ENCODE results near the gene VSX2.
A peak's percentile ranks its signal among the peaks of the same experiment; 100 is the strongest.

Gene VSX2

GRCh38 chr14:74238974-74239847 lies at the start of gene VSX2:
VSX2 (plus strand) TSS chr14:74239449; CDS start chr14:74239562, 113 bp downstream.
- no peak for DNase-seq (ENCODE audit: low read depth in 2 of 3, low spot score in 1 of 3)

DNA sequence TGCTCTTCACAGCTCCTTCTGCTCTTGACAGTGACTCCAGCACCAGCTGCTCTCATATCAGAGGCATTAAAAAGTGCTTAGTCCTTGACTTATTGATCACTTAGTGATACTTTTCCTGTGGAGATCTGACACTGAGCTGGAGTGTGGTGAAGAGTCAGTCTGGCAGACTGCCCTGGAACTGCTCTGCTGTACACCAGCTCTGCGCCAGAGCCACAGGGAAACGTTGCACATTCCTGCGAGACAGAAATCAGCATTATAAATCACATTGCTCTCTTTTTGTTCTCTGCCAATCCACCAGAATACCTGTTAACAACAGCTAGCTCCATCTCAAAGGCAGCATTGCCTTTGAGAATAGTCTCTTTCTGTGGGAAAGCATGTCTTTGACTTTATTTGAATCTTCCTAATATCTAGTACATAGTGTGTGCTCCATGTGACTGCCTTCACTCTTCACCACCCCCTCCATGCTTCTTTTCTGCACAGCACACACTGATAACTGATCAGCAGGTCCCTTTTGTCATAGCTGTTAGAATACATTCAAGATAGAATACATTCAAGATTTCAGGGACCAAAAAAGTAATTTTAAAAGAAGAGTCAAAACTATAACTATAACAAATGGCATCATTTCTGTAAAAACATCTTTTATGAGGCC lies 48.2 kb upstream of the VSX2 start:
- DNase-seq (ENCODE audit: low read depth in 2 of 3, low spot score in 1 of 3), result no peak

GRCh38 chr14:74194506-74195274 lies 44.6 kb upstream of the VSX2 start:
- no peak for DNase-seq (ENCODE audit: low read depth in 2 of 3, low spot score in 1 of 3)

DNA sequence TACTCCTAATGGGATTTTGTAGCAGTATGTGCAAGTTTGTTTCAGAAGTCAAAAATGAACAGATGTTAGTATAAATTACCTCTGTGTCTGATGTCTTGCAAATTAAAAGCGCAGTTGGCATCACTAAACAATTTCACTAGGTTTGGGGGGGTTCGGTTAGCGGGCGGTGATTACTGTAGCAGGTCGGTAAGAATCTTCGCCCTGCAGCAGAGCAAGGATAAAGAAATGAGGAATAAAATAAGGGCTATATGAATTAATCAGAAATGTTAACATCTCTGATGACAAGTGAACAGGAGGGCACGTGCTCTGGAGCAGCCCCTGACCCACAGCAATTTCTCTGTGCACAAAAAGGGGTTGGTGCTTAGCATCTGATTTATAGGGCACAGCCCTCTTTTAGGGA lies 43.6 kb upstream of the VSX2 start:
- DNase-seq (ENCODE audit: low read depth in 2 of 3, low spot score in 1 of 3), result no peak

GRCh38 chr14:74198441-74199234 lies 40.6 kb upstream of the VSX2 start:
- no peak for DNase-seq (ENCODE audit: low read depth in 2 of 3, low spot score in 1 of 3)

- no peak for DNase-seq (ENCODE audit: low read depth in 2 of 3, low spot score in 1 of 3)
These were observed 37.1 kb upstream of the VSX2 start for GRCh38 chr14:74202113-74202512.

- no peak for DNase-seq (ENCODE audit: low read depth in 2 of 3, low spot score in 1 of 3)
These were observed 35.6 kb upstream of the VSX2 start for GRCh38 chr14:74203639-74204038.

DNA sequence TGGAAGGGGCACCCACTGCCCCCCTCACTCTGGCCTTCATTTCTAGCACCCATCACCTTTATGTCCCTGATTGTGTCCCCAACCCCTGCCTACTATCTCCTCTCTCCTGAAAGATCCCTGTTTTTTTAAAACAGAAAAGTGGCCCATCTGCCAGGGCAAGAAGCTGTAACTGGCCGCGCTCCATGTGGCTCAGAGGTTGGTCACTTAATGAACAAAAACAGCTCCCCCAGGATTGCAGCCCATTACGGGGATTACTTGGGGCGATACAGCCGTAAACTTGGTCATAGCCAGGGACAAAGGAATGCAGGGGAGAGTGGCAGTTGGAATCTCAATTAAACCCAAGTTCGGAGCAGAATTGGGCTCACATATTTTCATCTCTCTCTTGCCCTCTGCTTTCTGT lies 34.8 kb upstream of the VSX2 start:
- no peak for DNase-seq (ENCODE audit: low read depth in 2 of 3, low spot score in 1 of 3)

GRCh38 chr14:74205882-74206281 lies 33.4 kb upstream of the VSX2 start:
- no peak for DNase-seq (ENCODE audit: low read depth in 2 of 3, low spot score in 1 of 3)

- DNase-seq (ENCODE audit: low read depth in 2 of 3, low spot score in 1 of 3), result no peak
These were observed 31.3 kb upstream of the VSX2 start for GRCh38 chr14:74207943-74208342.

- no peak for DNase-seq (ENCODE audit: low read depth in 2 of 3, low spot score in 1 of 3)
These were observed 30.6 kb upstream of the VSX2 start for GRCh38 chr14:74208642-74209041.

- no peak for DNase-seq (ENCODE audit: low read depth in 2 of 3, low spot score in 1 of 3)
These were observed 27.2 kb upstream of the VSX2 start for GRCh38 chr14:74211945-74212580.

GRCh38 chr14:74213907-74214803 lies 25.1 kb upstream of the VSX2 start:
- no peak for DNase-seq (ENCODE audit: low read depth in 2 of 3, low spot score in 1 of 3)

- DNase-seq (ENCODE audit: low read depth in 2 of 3, low spot score in 1 of 3), result no peak
These were observed 22.6 kb upstream of the VSX2 start for GRCh38 chr14:74216671-74217070.

- DNase-seq (ENCODE audit: low read depth in 2 of 3, low spot score in 1 of 3), result peak; percentile 57 to 78 (median 73)
These were observed 21.4 kb upstream of the VSX2 start for GRCh38 chr14:74217672-74218448.

DNA sequence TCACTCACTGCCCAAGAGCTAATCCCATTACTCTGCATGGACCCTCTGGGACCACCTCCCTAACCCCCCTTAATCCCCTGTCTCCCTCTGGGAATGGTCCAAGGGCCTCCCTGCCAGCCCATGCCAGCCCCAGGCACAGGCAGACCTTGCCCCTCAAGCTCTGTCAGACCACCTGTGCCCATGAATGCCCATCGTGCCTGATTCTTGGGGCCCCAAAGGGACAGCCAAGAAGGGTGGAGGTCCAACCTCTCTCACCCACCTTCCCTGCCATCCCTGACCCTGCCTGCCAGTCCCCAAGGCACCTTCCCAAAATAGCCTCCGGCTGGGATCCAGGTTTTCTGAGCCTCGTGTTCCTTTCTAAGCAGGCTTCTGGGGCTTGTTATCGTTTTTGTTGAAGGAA lies 20.8 kb upstream of the VSX2 start:
- no peak for DNase-seq (ENCODE audit: low read depth in 2 of 3, low spot score in 1 of 3)

DNA sequence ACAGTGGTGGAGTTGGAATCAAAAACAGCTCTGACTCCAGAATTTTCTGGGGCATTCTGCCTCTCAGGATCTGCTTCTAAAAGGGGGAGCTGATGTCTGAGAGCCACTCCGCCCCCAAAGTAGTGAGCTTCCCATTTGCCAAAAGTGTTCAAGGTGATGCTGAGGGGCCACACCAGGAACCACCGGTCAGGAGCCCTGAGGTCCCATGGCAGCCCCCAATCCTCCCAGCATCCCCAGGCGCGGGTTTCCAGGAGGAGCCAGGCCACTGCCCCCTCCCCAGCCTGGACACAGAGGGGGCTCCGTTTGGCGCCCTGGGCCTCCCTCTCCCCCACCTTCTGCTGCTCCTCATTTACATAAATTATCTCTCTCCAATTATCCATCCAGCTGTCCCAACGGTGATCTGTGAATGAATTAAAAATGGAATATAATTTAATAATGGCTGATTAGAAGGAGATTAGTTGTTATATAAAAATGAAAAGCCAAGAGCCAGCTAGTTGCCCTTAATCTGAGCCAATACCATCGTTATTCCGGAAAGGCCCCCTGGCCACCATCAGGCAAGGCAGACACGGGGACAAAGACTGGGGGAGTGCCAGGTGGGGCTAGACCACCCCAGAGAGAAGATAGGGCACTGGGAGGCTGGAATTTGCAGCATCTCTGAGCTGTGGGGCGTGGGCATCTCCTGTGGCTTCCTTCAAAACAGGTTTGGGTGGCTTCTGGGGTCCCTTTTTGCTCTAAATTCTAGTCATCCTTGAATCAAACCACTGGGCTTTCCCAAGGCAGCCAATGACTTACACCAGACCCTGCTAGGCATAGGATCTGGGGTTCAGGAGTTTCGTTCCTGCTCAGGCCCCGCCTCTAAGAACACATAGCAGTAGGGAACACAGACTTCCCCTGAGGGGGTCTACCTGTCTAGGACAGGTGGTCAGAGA lies 19.7 kb upstream of the VSX2 start:
- no peak for DNase-seq (ENCODE audit: low read depth in 2 of 3, low spot score in 1 of 3)

GRCh38 chr14:74220991-74221390 lies 18.3 kb upstream of the VSX2 start:
- DNase-seq (ENCODE audit: low read depth in 2 of 3, low spot score in 1 of 3), result no peak

Measured in stimulated activated CD4-positive, alpha-beta T cell treated with anti-CD3 and anti-CD28 coated beads, Interleukin-12 subunit alpha, Interleukin-12 subunit beta, amount 100 ng/mL, for 48 hours (primary cell).